Ascending aorta (tissue), 2 donors: Measurements from ENCODE around the gene DESI1. TPM values are rescaled to one million over a fixed set of nuclear protein-coding genes. Genes with fewer than 3 reads are reported as not detected.
"Not testable (repeated sequence)": the region's sequence is repeated elsewhere in the genome, so short reads cannot be mapped to it uniquely, and the experiment has no call there.

Experiments used
- DNase-seq, 2 donors: peaks; one replicate each; pipeline ENCODE4 v3.0.0-alpha.2; 2019; ENCODE audit warnings: low spot score in 2 of 2
- H3K27ac ChIP-seq, 2 donors: fragments of 200-600 bp; sonication (generic); one replicate each; pipeline ENCODE4 v1.5.1; 2016 to 2017; ENCODE audit warnings: mild to moderate bottlenecking in 1 of 2
- H3K27me3 ChIP-seq: fragments of 200-600 bp; sonication (generic); one replicate; pipeline ENCODE4 v1.5.1; 2017
- H3K36me3 ChIP-seq, 2 donors: fragments of 200-600 bp; sonication (generic); one replicate each; pipeline ENCODE4 v1.5.1; 2016
- H3K4me1 ChIP-seq, 2 donors: fragments of 200-600 bp; sonication (generic); one replicate each; pipeline ENCODE4 v1.5.1; 2016 to 2017; ENCODE audit warnings: mild to moderate bottlenecking in 1 of 2
- H3K4me3 ChIP-seq, 2 donors: fragments of 200-600 bp; sonication (generic); one replicate each; pipeline ENCODE4 v1.5.1; 2016 to 2017; ENCODE audit warnings: mild to moderate bottlenecking in 1 of 2
- H3K9me3 ChIP-seq, 2 donors: fragments of 200-600 bp; sonication (generic); one replicate each; pipeline ENCODE4 v1.5.1; 2016
- CTCF ChIP-seq, 3 experiments: fragments of 200-600 bp in 2 of 3; fragments of 450-650 bp in 1 of 3; sonication (generic) in 2 of 3; IDR thresholded peaks; one replicate each; pipeline ENCODE4 v1.5.1; 2016 to 2019; ENCODE audit warnings: antibody characterized with exemption in 3 of 3, mild to moderate bottlenecking in 1 of 3, moderate library complexity in 1 of 3
- intact Hi-C: fragments of 100-400 bp; cut with DNase I; formaldehyde crosslinking; loops from one replicate; pipeline ENCODE4 v1.15.1; 2023
- total RNA-seq: library from RNA; depleted of rRNA; stranded (reverse); fragments of >200 nt; gene quantifications from one replicate; pipeline ENCODE4 v1.1.0, GENCODE V29; 2016

DESI1 gene
- total RNA-seq, 1 donor from 2014 or later: 28.4 TPM

GRCh38 chr22:41575533-41575932 lies 45.3 kb downstream of the DESI1 start:
- Histone ChIP-seq H3K27ac (peak overlapping the region; percentile 72 to 75), H3K9me3 (no peaks in the 10 kb centered on the region), H3K27me3 (no peaks in the 10 kb centered on the region), H3K4me3 (no peak overlapping the region), H3K4me1 (no peaks in the 10 kb centered on the region), H3K36me3 (peaks cover 47 to 74% of the 10 kb centered on the region in 2 donors)
- no peak for DNase-seq
- TF ChIP-seq CTCF (IDR thresholded peaks at IDR 0.05): no peak
- intact Hi-C loops: no loop called here

- Histone ChIP-seq H3K36me3 (peaks cover 47 to 67% of the 10 kb centered on the region in 2 donors), H3K4me1 (peaks cover 0 to 2% of the 10 kb centered on the region in 2 donors), H3K9me3 (no peaks in the 10 kb centered on the region), H3K27me3 (no peaks in the 10 kb centered on the region), H3K4me3 (no peak overlapping the region), H3K27ac (peak overlapping the region; percentile 72 to 75)
- TF ChIP-seq CTCF (IDR thresholded peaks at IDR 0.05): no peak
- intact Hi-C loops: no loop called here
- DNase-seq: peak in 1 of 2 donors; percentile 81
These were observed 45.9 kb downstream of the DESI1 start for GRCh38 chr22:41574847-41575381.

- Histone ChIP-seq H3K9me3 (no peaks in the 10 kb centered on the region), H3K36me3 (peaks cover 45 to 55% of the 10 kb centered on the region in 2 donors), H3K27ac (no peak overlapping the region), H3K4me1 (peaks cover under 1 to 7% of the 10 kb centered on the region in 2 donors), H3K4me3 (no peak overlapping the region), H3K27me3 (no peaks in the 10 kb centered on the region)
- TF ChIP-seq CTCF (IDR thresholded peaks at IDR 0.05): no peak
- no peak for DNase-seq
- intact Hi-C loops: no loop called here
These were observed 47.2 kb downstream of the DESI1 start for GRCh38 chr22:41573677-41574076.

- H3K9me3 ChIP-seq: not testable (repeated sequence)
These were observed 48.5 kb downstream of the DESI1 start for GRCh38 chr22:41572305-41572704.

GRCh38 chr22:41571786-41572185 lies 49.1 kb downstream of the DESI1 start:
- TF ChIP-seq CTCF (IDR thresholded peaks at IDR 0.05): no peak

More at GRCh38 chr22:41572305-41572704, 48.5 kb downstream of the DESI1 start:
- H3K27ac ChIP-seq, intact Hi-C loops, H3K4me3 ChIP-seq, DNase-seq, H3K27me3 ChIP-seq: not testable (repeated sequence)
- H3K4me1 ChIP-seq: peaks cover 6 to 17% of the 10 kb centered on the region in 2 donors
- H3K36me3 ChIP-seq: peaks cover 37 to 41% of the 10 kb centered on the region in 2 donors

GRCh38 chr22:41570221-41570620 lies 50.6 kb downstream of the DESI1 start:
- Histone ChIP-seq H3K9me3 (no peaks in the 10 kb centered on the region), H3K27me3 (no peaks in the 10 kb centered on the region), H3K27ac (peak overlapping the region; percentile 58 to 69), H3K36me3 (peaks cover 23 to 32% of the 10 kb centered on the region in 2 donors), H3K4me1 (peaks cover 11 to 33% of the 10 kb centered on the region in 2 donors), H3K4me3 (no peak overlapping the region)
- DNase-seq: no peak
- intact Hi-C loops: no loop called here
- TF ChIP-seq CTCF (IDR thresholded peaks at IDR 0.05): no peak

More at GRCh38 chr22:41571786-41572185, 49.1 kb downstream of the DESI1 start:
- no peak for DNase-seq
- Histone ChIP-seq H3K27ac (no peak overlapping the region), H3K36me3 (peaks cover 36 to 37% of the 10 kb centered on the region in 2 donors), H3K4me3 (no peak overlapping the region), H3K9me3 (no peaks in the 10 kb centered on the region), H3K4me1 (peaks cover 6 to 22% of the 10 kb centered on the region in 2 donors), H3K27me3 (no peaks in the 10 kb centered on the region)
- intact Hi-C loops: no loop called here
